Karpas-422 (cell line): Measurements from ENCODE around the gene GNG2. TPM values are rescaled to one million over a fixed set of nuclear protein-coding genes. Genes with fewer than 3 reads are reported as not detected.
A peak's percentile ranks its signal among the peaks of the same experiment; 100 is the strongest.

Source experiments
- DNase-seq: peaks from one replicate; pipeline ENCODE4 v3.0.0-alpha.2; 2015
- H2AFZ ChIP-seq: fragments of 200-600 bp; sonication (generic); 2 replicates; pipeline ENCODE4 v1.6.1; 2014; ENCODE audit warnings: antibody characterized with exemption, low read length, mixed read lengths
- H3K27ac ChIP-seq: fragments of 200-600 bp; sonication (generic); 2 replicates; pipeline ENCODE4 v1.5.1; 2014; ENCODE audit warnings: mild to moderate bottlenecking, low read length, moderate library complexity
- H3K27me3 ChIP-seq: fragments of 200-600 bp; sonication (generic); 2 replicates; pipeline ENCODE4 v1.6.1; 2014; ENCODE audit warnings: low read length, mixed read lengths
- H3K36me3 ChIP-seq: fragments of 200-600 bp; sonication (generic); 2 replicates; pipeline ENCODE4 v1.6.1; 2014; ENCODE audit warnings: low read length, mixed read lengths; ENCODE audit not compliant: insufficient read depth
- H3K4me1 ChIP-seq: fragments of 200-600 bp; sonication (generic); 2 replicates; pipeline ENCODE4 v1.6.1; 2014; ENCODE audit warnings: mild to moderate bottlenecking, low read length, mixed read lengths
- H3K4me2 ChIP-seq: fragments of 200-600 bp; sonication (generic); 2 replicates; pipeline ENCODE4 v1.6.1; 2014; ENCODE audit warnings: low read length, low read depth, mild to moderate bottlenecking; ENCODE audit not compliant: poor library complexity, severe bottlenecking
- H3K4me3 ChIP-seq: fragments of 200-600 bp; sonication (generic); 2 replicates; pipeline ENCODE4 v1.5.1; 2014; ENCODE audit warnings: mild to moderate bottlenecking, antibody characterized with exemption, low read length, mixed read lengths
- H3K79me2 ChIP-seq: fragments of 200-600 bp; sonication (generic); 2 replicates; pipeline ENCODE4 v1.6.1; 2014; ENCODE audit warnings: mild to moderate bottlenecking, low read length, mixed read lengths
- H3K9ac ChIP-seq: fragments of 200-600 bp; sonication (generic); 2 replicates; pipeline ENCODE4 v1.6.0; 2014; ENCODE audit warnings: low read length
- H3K9me2 ChIP-seq: fragments of 200-600 bp; sonication (generic), shearing (Covaris generic); replicated peaks from 2 replicates; pipeline ENCODE4 v1.6.0; 2014; ENCODE audit warnings: mild to moderate bottlenecking, low read length, moderate library complexity; ENCODE audit not compliant: insufficient read depth
- H3K9me3 ChIP-seq: fragments of 300-700, 200-600 bp; sonication (generic); 2 replicates; pipeline ENCODE4 v1.6.1; 2014; ENCODE audit warnings: low read length, mixed read lengths
- H4K20me1 ChIP-seq: fragments of 200-600 bp; sonication (generic); 2 replicates; pipeline ENCODE4 v1.6.1; 2014; ENCODE audit warnings: mild to moderate bottlenecking, antibody characterized with exemption, low read length, low read depth; ENCODE audit not compliant: insufficient read depth
- total RNA-seq: library from RNA; depleted of rRNA; stranded (reverse); fragments of >200 nt; shearing (Covaris generic); gene quantifications from 2 replicates; pipeline ENCODE4 v1.2.3, GENCODE V29; 2014; ENCODE audit warnings: low replicate concordance

Gene GNG2
- total RNA-seq, 1 experiment from 2014 or later: 351 TPM

DNA sequence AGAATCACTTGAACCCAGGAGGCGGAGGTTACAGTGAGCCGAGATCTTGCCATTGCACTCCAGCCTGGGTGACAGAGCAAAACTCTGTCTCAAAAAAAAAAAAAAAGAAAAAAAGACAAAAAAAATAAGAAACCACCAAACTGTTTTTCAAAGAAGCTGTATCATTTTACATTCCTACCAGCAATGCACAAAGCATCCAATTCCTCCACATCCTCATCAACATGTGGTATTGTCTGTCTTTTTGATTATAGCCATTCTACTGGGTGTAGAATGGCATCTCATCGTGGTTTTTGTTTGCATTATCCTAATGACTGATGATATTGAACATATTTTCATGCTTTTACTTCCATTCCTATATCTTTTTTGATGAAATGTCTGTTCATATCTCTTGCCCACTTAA, 36.2 kb upstream of the GNG2 start:
- Histone ChIP-seq H3K4me3 (no peak overlapping the region), H3K4me2 (no peak overlapping the region), H3K9ac (no peak overlapping the region), H3K36me3 (no peaks in the 10 kb centered on the region), H4K20me1 (no peaks in the 10 kb centered on the region), H3K9me3 (no peaks in the 10 kb centered on the region), H2AFZ (no peak overlapping the region), H3K27me3 (no peaks in the 10 kb centered on the region), H3K9me2 (no peaks in the 10 kb centered on the region), H3K4me1 (peaks cover 63% of the 10 kb centered on the region), H3K27ac (no peak overlapping the region), H3K79me2 (no peaks in the 10 kb centered on the region)
- no peak for DNase-seq

- peak overlapping the region; percentile 63 for H3K4me2 ChIP-seq
- peak overlapping the region; percentile 71 for H2AFZ ChIP-seq
- peak overlapping the region; percentile 53 for H3K9ac ChIP-seq
- peaks cover 61% of the 10 kb centered on the region for H3K4me1 ChIP-seq
- H4K20me1 ChIP-seq: no peaks in the 10 kb centered on the region
- peak; percentile 68 for DNase-seq
- no peaks in the 10 kb centered on the region for H3K36me3 ChIP-seq
- H3K9me3 ChIP-seq: no peaks in the 10 kb centered on the region
- H3K9me2 ChIP-seq: no peaks in the 10 kb centered on the region
- H3K4me3 ChIP-seq: peak overlapping the region; percentile 6
- peak overlapping the region; percentile 76 for H3K27ac ChIP-seq
- no peaks in the 10 kb centered on the region for H3K27me3 ChIP-seq
- no peaks in the 10 kb centered on the region for H3K79me2 ChIP-seq
Observed at GRCh38 chr14:51825926-51826325, 34.5 kb upstream of the GNG2 start.

- DNase-seq: peak; percentile 91
- H3K36me3 ChIP-seq: no peaks in the 10 kb centered on the region
- no peaks in the 10 kb centered on the region for H3K27me3 ChIP-seq
- H3K27ac ChIP-seq: peak overlapping the region; percentile 76
- H2AFZ ChIP-seq: peak overlapping the region; percentile 32
- no peaks in the 10 kb centered on the region for H3K9me2 ChIP-seq
- H3K79me2 ChIP-seq: no peaks in the 10 kb centered on the region
- peak overlapping the region; percentile 63 for H3K4me2 ChIP-seq
- H3K9me3 ChIP-seq: peaks cover 7% of the 10 kb centered on the region; the same call in 1 of the 2 replicates
- H4K20me1 ChIP-seq: no peaks in the 10 kb centered on the region
- peak overlapping the region; percentile 56 for H3K4me3 ChIP-seq
- H3K9ac ChIP-seq: peak overlapping the region; percentile 60
- peaks cover 49% of the 10 kb centered on the region for H3K4me1 ChIP-seq
Observed at GRCh38 chr14:51828017-51828797, 32.2 kb upstream of the GNG2 start.

GRCh38 chr14:51834240-51834639, 26.2 kb upstream of the GNG2 start:
- no peak overlapping the region for H2AFZ ChIP-seq
- H3K9me2 ChIP-seq: no peaks in the 10 kb centered on the region
- no peak for DNase-seq
- H3K27ac ChIP-seq: peak overlapping the region; percentile 90
- H3K9me3 ChIP-seq: peaks cover 7% of the 10 kb centered on the region; the same call in 1 of the 2 replicates
- no peaks in the 10 kb centered on the region for H3K27me3 ChIP-seq
- no peaks in the 10 kb centered on the region for H4K20me1 ChIP-seq
- peak overlapping the region; percentile 67 for H3K4me2 ChIP-seq
- no peak overlapping the region for H3K9ac ChIP-seq
- no peaks in the 10 kb centered on the region for H3K79me2 ChIP-seq
- no peak overlapping the region for H3K4me3 ChIP-seq
- H3K4me1 ChIP-seq: peaks cover 59% of the 10 kb centered on the region
- no peaks in the 10 kb centered on the region for H3K36me3 ChIP-seq

GRCh38 chr14:51836417-51836816, 24.0 kb upstream of the GNG2 start:
- peak overlapping the region; percentile 4; the same call in 1 of the 2 replicates for H3K4me3 ChIP-seq

GRCh38 chr14:51844081-51844881, 16.1 kb upstream of the GNG2 start:
- Histone ChIP-seq H2AFZ (peak overlapping the region; percentile 2; the same call in 1 of the 2 replicates), H3K27me3 (no peaks in the 10 kb centered on the region), H3K4me1 (peaks cover 76% of the 10 kb centered on the region), H3K27ac (peak overlapping the region; percentile 93), H3K9ac (no peak overlapping the region), H3K4me3 (no peak overlapping the region), H3K9me2 (no peaks in the 10 kb centered on the region), H4K20me1 (no peaks in the 10 kb centered on the region), H3K4me2 (peak overlapping the region; percentile 37), H3K9me3 (no peaks in the 10 kb centered on the region), H3K36me3 (no peaks in the 10 kb centered on the region), H3K79me2 (no peaks in the 10 kb centered on the region)
- DNase-seq: peak; percentile 83

More at GRCh38 chr14:51836417-51836816, 24.0 kb upstream of the GNG2 start:
- no peaks in the 10 kb centered on the region for H3K79me2 ChIP-seq
- peak overlapping the region; percentile 67 for H3K4me2 ChIP-seq
- DNase-seq: peak; percentile 82
- H3K36me3 ChIP-seq: no peaks in the 10 kb centered on the region
- H2AFZ ChIP-seq: no peak overlapping the region
- no peaks in the 10 kb centered on the region for H3K27me3 ChIP-seq
- H3K4me1 ChIP-seq: peaks cover 76% of the 10 kb centered on the region
- H3K27ac ChIP-seq: peak overlapping the region; percentile 90
- H3K9me3 ChIP-seq: peaks cover 7% of the 10 kb centered on the region; the same call in 1 of the 2 replicates
- no peaks in the 10 kb centered on the region for H4K20me1 ChIP-seq
- peak overlapping the region; percentile 24; the same call in 1 of the 2 replicates for H3K9ac ChIP-seq
- H3K9me2 ChIP-seq: no peaks in the 10 kb centered on the region

DNA sequence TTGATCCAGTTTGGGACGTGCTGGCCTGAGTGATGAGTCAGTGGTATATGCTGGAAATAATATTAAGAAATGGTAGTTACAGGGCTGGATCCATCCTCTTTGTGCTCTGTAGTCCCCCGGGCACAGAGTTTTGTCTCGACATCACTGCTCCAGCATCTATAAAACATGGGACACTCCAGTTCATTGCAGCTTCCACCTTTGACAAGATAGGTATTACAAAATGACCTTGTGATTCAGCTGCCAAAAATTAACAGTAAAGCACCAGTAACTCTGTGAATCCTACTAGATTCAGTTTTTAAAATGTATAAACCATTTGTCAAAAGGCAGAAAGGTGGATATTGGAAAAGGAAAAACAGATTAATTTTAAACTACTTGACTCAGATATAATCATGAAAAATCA, 14.6 kb upstream of the GNG2 start:
- H3K9ac ChIP-seq: peak overlapping the region; percentile 71
- no peaks in the 10 kb centered on the region for H4K20me1 ChIP-seq
- no peaks in the 10 kb centered on the region for H3K9me3 ChIP-seq
- H3K4me1 ChIP-seq: peaks cover 60% of the 10 kb centered on the region
- H3K9me2 ChIP-seq: no peaks in the 10 kb centered on the region
- H3K27ac ChIP-seq: peak overlapping the region; percentile 93
- H3K27me3 ChIP-seq: no peaks in the 10 kb centered on the region
- peak overlapping the region; percentile 63 for H3K4me3 ChIP-seq
- no peak for DNase-seq
- peak overlapping the region; percentile 11; the same call in 1 of the 2 replicates for H2AFZ ChIP-seq
- peak overlapping the region; percentile 85 for H3K4me2 ChIP-seq
- no peaks in the 10 kb centered on the region for H3K36me3 ChIP-seq
- H3K79me2 ChIP-seq: no peaks in the 10 kb centered on the region
